K562 (cell line): ENCODE results near the gene SAMD8. TPM values are rescaled to one million over a fixed set of nuclear protein-coding genes. Genes with fewer than 3 reads are reported as not detected.
A peak's percentile ranks its signal among the peaks of the same experiment; 100 is the strongest.

Source experiments
- ATAC-seq: fragments of 200-7000 bp; cut with Tn5 transposase; 3 replicates; pipeline ENCODE4 v1.9.1; 2020; ENCODE audit warnings: moderate library complexity
- BruUV-seq: library from RNA; stranded (reverse); fragments of 400-500 nt; replicated peaks from 2 replicates; lab custom pipeline; 2021; lab: Mats Ljungman, UMichigan
- CTCF ChIA-PET: fragments of 300-600 bp; formaldehyde crosslinking; extraction: SDS; loops from one replicate; lab custom pipeline; 2021; ENCODE audit warnings: low intra/inter-chr PET ratio; lab: Yijun Ruan, JAX
- POLR2A ChIA-PET: fragments of 300-600, 350-650 bp; sonication (Branson Sonifier 250); formaldehyde crosslinking; extraction: SDS; loops from one replicate; lab custom pipeline; 2021; ENCODE audit warnings: antibody characterized with exemption, inconsistent platforms; lab: Yijun Ruan, JAX
- DNase-seq, 4 experiments: peaks; one replicate each; pipeline versions ENCODE4 v3.0.0 to v3.0.0-alpha.2; 2011 to 2018; ENCODE audit warnings: low spot score in 3 of 4, mixed read lengths in 3 of 4; ENCODE audit errors: extremely low read depth in 1 of 4
- FAIRE-seq: peaks from 2 replicates; lab custom pipeline; 2011; peaks lifted over from hg19 to GRCh38; lab: Jason Lieb, UNC
- H2AFZ ChIP-seq: 2 replicates; pipeline ENCODE4 v1.6.0; 2011; ENCODE audit warnings: low read depth, low read length, control low read depth, inconsistent platforms
- H3K27ac ChIP-seq: fragments of 200-600 bp; 3 replicates; pipeline ENCODE4 v1.8.0; 2011; ENCODE audit warnings: low read depth, mild to moderate bottlenecking, control low read depth, inconsistent platforms, low read length, moderate library complexity, mixed read lengths; ENCODE audit errors: extremely low read depth
- H3K27me3 ChIP-seq, 2 experiments: fragments of 300-600 bp in 1 of 2; 2 replicates in 1 of 2; 3 replicates in 1 of 2; pipeline versions ENCODE4 v1.6.0 to v1.8.0; 2011; ENCODE audit warnings: inconsistent platforms in 2 of 2, low read length in 2 of 2, mild to moderate bottlenecking in 1 of 2, mixed read lengths in 1 of 2, moderate library complexity in 1 of 2; ENCODE audit not compliant: control insufficient read depth in 2 of 2, insufficient read depth in 2 of 2
- H3K36me3 ChIP-seq: fragments of 300-600 bp; 3 replicates; pipeline ENCODE4 v1.8.0; 2011; ENCODE audit warnings: mild to moderate bottlenecking, low read length, inconsistent platforms; ENCODE audit not compliant: control insufficient read depth, insufficient read depth
- H3K4me1 ChIP-seq, 2 experiments: fragments of 200-600 bp in 1 of 2; replicated peaks in 1 of 2; 2 replicates in 1 of 2; 3 replicates in 1 of 2; pipeline versions ENCODE4 v1.5.1 to v1.8.0; 2011; ENCODE audit warnings: inconsistent platforms in 2 of 2, low read length in 2 of 2, mild to moderate bottlenecking in 1 of 2, mixed read lengths in 1 of 2, moderate library complexity in 1 of 2; ENCODE audit not compliant: control insufficient read depth in 2 of 2, insufficient read depth in 2 of 2
- H3K4me2 ChIP-seq: 2 replicates; pipeline ENCODE4 v1.6.1; 2011; ENCODE audit warnings: low read length, control low read depth, inconsistent platforms, mixed read lengths; ENCODE audit not compliant: insufficient read depth
- H3K4me3 ChIP-seq: fragments of 200-600 bp; sonication (generic), shearing (Covaris generic); 2 replicates; pipeline ENCODE4 v1.5.1; 2016; ENCODE audit warnings: control low read depth, inconsistent platforms
- H3K79me2 ChIP-seq: fragments of 200-600 bp; 3 replicates; pipeline ENCODE4 v1.8.0; 2011; ENCODE audit warnings: low read length, inconsistent platforms; ENCODE audit not compliant: control insufficient read depth, insufficient read depth
- H3K9ac ChIP-seq, 2 experiments: 2 replicates each; pipeline versions ENCODE4 v1.6.0 to v1.6.1; 2011; ENCODE audit warnings: low read depth in 2 of 2, low read length in 2 of 2, control low read depth in 1 of 2, inconsistent platforms in 1 of 2, mild to moderate bottlenecking in 1 of 2, mixed read lengths in 1 of 2; ENCODE audit not compliant: insufficient read depth in 1 of 2
- H3K9me1 ChIP-seq: one replicate; pipeline ENCODE4 v1.6.0; 2011; ENCODE audit warnings: inconsistent platforms, mild to moderate bottlenecking, low read length, moderate library complexity; ENCODE audit not compliant: control insufficient read depth, insufficient read depth
- H3K9me3 ChIP-seq: replicated peaks from 2 replicates; pipeline ENCODE4 v1.5.1; 2011; ENCODE audit warnings: low read depth, low read length, inconsistent platforms; ENCODE audit not compliant: control insufficient read depth, insufficient read depth
- H4K20me1 ChIP-seq: replicated peaks from 2 replicates; pipeline ENCODE4 v1.6.1; 2011; ENCODE audit warnings: low read length, inconsistent platforms, mixed read lengths; ENCODE audit not compliant: control insufficient read depth, insufficient read depth
- CREM ChIP-seq: IDR thresholded peaks from 2 replicates; pipeline ENCODE4 v1.6.1; 2014; ENCODE audit warnings: antibody characterized with exemption, low read depth
- CTBP1 ChIP-seq: fragments of 450-650 bp; IDR thresholded peaks from 2 replicates; pipeline ENCODE4 v1.6.1; 2016; ENCODE audit warnings: borderline replicate concordance
- GABPA ChIP-seq: fragments of 200-800 bp; sonication (Bioruptor generic); conservative IDR thresholded peaks from 2 replicates; pipeline ENCODE4 v1.6.1; 2016; ENCODE audit warnings: low read depth, missing genetic modification characterization, missing compliant biosample characterization
- ZBTB1 ChIP-seq: sonication (generic); formaldehyde crosslinking; IDR thresholded peaks from 2 replicates; pipeline ENCODE4 v1.8.1; 2023; ENCODE audit warnings: missing genetic modification reagents, low read depth, mild to moderate bottlenecking, borderline replicate concordance
- ZNF354B ChIP-seq: fragments of 250-450 bp; sonication (Bioruptor Pico); IDR thresholded peaks from 2 replicates; pipeline ENCODE4 v1.4.0; 2020
- ZNF766 ChIP-seq: fragments of 200-800 bp; sonication (Bioruptor generic); conservative IDR thresholded peaks from 2 replicates; pipeline ENCODE4 v1.6.1; 2016; ENCODE audit warnings: missing genetic modification characterization, missing compliant biosample characterization
- WGBS: fragments of 100-300 bp; shearing (Covaris generic); methylation state at CpG from one replicate; pipeline ENCODE4 v1.1.6; 2016; ENCODE audit warnings: low coverage, mixed read lengths; ENCODE audit not compliant: insufficient coverage; ENCODE audit errors: missing lambda C conversion rate; 5-methylcytosine and 5-hydroxymethylcytosine counted together
- in situ Hi-C: fragments of 300-500 bp; cut with MboI; formaldehyde crosslinking; loops from 4 replicates; pipeline ENCODE4 v1.15.0; 2018; ENCODE audit warnings: inconsistent platforms, mixed read lengths
- intact Hi-C: fragments of 100-400 bp; cut with micrococcal nuclease; formaldehyde crosslinking; loops from 2 replicates; pipeline ENCODE4 v1.14.2; 2022
- polyA plus RNA-seq, 8 experiments: library from polyadenylated mRNA; depleted of rRNA in 4 of 8; stranded (reverse) in 5 of 8; unstranded in 3 of 8; fragments of >200 nt; fragmentation: Nextera tagmentation in 2 of 8; fragmentation: Illumina TruSeq in 1 of 8; extraction: Ambion mirVana in 2 of 8; extraction: Trizol in 1 of 8; gene quantifications; 2 replicates each; pipeline versions ENCODE4 v1.2.1 to v1.2.3, GENCODE V29; 2011 to 2014; ENCODE audit warnings: inconsistent platforms in 1 of 8, missing spikeins in 1 of 8
- total RNA-seq, 7 experiments: library from RNA; depleted of rRNA in 6 of 7; stranded (reverse); fragments of >200 nt in 6 of 7; fragmentation: Illumina TruSeq in 2 of 7; extraction: Trizol in 2 of 7; gene quantifications; 2 replicates each; pipeline versions ENCODE4 v1.2.1 to v1.2.3, GENCODE V29; 2011 to 2021; ENCODE audit warnings: low replicate concordance in 1 of 7
- TF ChIP-seq, protein P1 (sequence below), 3 experiments: IDR thresholded peaks in 2 of 3; conservative IDR thresholded peaks in 1 of 3; 2 replicates each; pipeline ENCODE4 v1.5.1; 2011 to 2012; ENCODE audit warnings: low read length in 3 of 3, mild to moderate bottlenecking in 3 of 3, control low read depth in 2 of 3, improper control_type of control experiment in 1 of 3, inconsistent platforms in 1 of 3, low read depth in 1 of 3, mixed read lengths in 1 of 3, moderate library complexity in 1 of 3; ENCODE audit not compliant: insufficient read depth in 2 of 3
- TF ChIP-seq, protein P2 (sequence below), 2 experiments: fragments of 450-650 bp; formaldehyde crosslinking in 1 of 2; IDR thresholded peaks; 2 replicates each; pipeline versions ENCODE4 v1.4.0 to v1.6.1; 2014 to 2020; ENCODE audit warnings: mild to moderate bottlenecking in 2 of 2, borderline replicate concordance in 1 of 2, low read depth in 1 of 2
- TF ChIP-seq, protein P3 (sequence below): fragments of 250-450 bp; sonication (Bioruptor Pico); IDR thresholded peaks from 2 replicates; pipeline ENCODE4 v1.4.0; 2020; ENCODE audit warnings: mild to moderate bottlenecking

Gene SAMD8
- total and polyA plus RNA-seq, 9 of the 15 experiments (the other 6 are each of a cell fraction or from before 2014, with no cell fraction given), result 2.7 to 16.1 (median 6.2) TPM

DNA sequence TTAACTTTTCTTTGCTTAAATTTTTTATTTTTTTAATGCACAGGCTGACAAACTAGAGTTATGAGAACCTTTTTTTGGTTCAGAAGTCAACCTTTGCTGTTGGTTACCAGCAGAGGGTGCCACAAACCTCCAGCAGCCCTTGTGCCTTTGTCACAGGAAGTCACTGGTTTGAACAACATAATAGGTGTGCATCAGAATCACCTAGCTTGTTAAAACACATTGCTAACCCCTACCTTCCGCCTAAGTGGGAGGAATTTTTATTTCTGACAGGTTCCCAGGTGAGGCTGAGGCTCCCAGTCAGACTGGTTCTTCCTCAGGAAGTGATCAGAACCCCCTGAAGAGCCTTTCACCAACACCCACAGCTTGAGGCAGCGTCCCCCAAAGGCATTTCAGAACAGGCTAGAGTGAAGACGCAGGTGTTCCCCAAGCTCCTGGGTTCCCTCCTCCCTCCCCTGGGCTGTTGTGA is 76.5 kb downstream of the SAMD8 start:
- no peaks in the 10 kb centered on the region for H3K27me3 ChIP-seq
- no TSS peak for BruUV-seq
- H3K36me3 ChIP-seq, result no peaks in the 10 kb centered on the region
- no peaks in the 10 kb centered on the region for H4K20me1 ChIP-seq
- peaks cover 3% of the 10 kb centered on the region for H3K9me1 ChIP-seq
- no peak overlapping the region for H3K4me3 ChIP-seq
- H2AFZ ChIP-seq, result peak overlapping the region; percentile 70; the same call in 1 of the 2 replicates
- WGBS, result 79% methylated on average over 3 of the region's 3 CpGs
- H3K4me1 ChIP-seq, result peaks cover 6 to 23% of the 10 kb centered on the region in 2 experiments; a peak in 4 of 5 replicates
- no peak overlapping the region for H3K4me2 ChIP-seq
- in situ Hi-C loops (no loop called here), intact Hi-C loops (loop anchor here (1.0 to 5.0 kb wide), 4 partner anchors 23 to 76 kb away; partner anchors contain the start of gene SAMD8)
- DNase-seq (peak; percentile 46 to 85 (median 63)), ATAC-seq (peak; percentile 79), FAIRE-seq (peak; percentile 89)
- H3K9me3 ChIP-seq, result no peaks in the 10 kb centered on the region
- CTCF ChIA-PET, result interaction anchor here (1.1 to 4.9 kb wide), 3 partner anchors 23 to 47 kb away, joined by 3 to 45 read pairs (median 38); partner anchors contain the start of gene COMTD1
- no peak overlapping the region for H3K9ac ChIP-seq
- H3K79me2 ChIP-seq, result no peaks in the 10 kb centered on the region
- POLR2A ChIA-PET, result interaction anchor here (0.7 to 1.9 kb wide), 5 partner anchors 18 to 199 kb away, joined by 3 to 5 read pairs (median 4); no protein-coding TSS in a partner anchor
- H3K27ac ChIP-seq, result no peak overlapping the region
- TF ChIP-seq, protein P1, sequence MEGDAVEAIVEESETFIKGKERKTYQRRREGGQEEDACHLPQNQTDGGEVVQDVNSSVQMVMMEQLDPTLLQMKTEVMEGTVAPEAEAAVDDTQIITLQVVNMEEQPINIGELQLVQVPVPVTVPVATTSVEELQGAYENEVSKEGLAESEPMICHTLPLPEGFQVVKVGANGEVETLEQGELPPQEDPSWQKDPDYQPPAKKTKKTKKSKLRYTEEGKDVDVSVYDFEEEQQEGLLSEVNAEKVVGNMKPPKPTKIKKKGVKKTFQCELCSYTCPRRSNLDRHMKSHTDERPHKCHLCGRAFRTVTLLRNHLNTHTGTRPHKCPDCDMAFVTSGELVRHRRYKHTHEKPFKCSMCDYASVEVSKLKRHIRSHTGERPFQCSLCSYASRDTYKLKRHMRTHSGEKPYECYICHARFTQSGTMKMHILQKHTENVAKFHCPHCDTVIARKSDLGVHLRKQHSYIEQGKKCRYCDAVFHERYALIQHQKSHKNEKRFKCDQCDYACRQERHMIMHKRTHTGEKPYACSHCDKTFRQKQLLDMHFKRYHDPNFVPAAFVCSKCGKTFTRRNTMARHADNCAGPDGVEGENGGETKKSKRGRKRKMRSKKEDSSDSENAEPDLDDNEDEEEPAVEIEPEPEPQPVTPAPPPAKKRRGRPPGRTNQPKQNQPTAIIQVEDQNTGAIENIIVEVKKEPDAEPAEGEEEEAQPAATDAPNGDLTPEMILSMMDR (IDR thresholded peaks at IDR 0.05 in 2 of 3, conservative IDR thresholded peaks at IDR 0.05 in 1 of 3; ENCODE audit: insufficient read depth in 2 of 3, low read depth in 1 of 3, low read length in 3 of 3), result peak; percentile 86 to 97 (median 92)
- TF ChIP-seq CREM (peak; percentile 56), ZBTB1 (CRISPR knock-in tag) (0 out of 2 replicates have a peak, but pooled peaks have one; percentile 32), CTBP1 (peak; percentile 25; the same call in 1 of the 2 replicates), GABPA (tag) (peak; percentile 28; the same call in 1 of the 2 replicates), ZNF354B (CRISPR knock-in tag) (no peak), ZNF766 (CRISPR knock-in tag) (no peak)
- TF ChIP-seq, protein P2, sequence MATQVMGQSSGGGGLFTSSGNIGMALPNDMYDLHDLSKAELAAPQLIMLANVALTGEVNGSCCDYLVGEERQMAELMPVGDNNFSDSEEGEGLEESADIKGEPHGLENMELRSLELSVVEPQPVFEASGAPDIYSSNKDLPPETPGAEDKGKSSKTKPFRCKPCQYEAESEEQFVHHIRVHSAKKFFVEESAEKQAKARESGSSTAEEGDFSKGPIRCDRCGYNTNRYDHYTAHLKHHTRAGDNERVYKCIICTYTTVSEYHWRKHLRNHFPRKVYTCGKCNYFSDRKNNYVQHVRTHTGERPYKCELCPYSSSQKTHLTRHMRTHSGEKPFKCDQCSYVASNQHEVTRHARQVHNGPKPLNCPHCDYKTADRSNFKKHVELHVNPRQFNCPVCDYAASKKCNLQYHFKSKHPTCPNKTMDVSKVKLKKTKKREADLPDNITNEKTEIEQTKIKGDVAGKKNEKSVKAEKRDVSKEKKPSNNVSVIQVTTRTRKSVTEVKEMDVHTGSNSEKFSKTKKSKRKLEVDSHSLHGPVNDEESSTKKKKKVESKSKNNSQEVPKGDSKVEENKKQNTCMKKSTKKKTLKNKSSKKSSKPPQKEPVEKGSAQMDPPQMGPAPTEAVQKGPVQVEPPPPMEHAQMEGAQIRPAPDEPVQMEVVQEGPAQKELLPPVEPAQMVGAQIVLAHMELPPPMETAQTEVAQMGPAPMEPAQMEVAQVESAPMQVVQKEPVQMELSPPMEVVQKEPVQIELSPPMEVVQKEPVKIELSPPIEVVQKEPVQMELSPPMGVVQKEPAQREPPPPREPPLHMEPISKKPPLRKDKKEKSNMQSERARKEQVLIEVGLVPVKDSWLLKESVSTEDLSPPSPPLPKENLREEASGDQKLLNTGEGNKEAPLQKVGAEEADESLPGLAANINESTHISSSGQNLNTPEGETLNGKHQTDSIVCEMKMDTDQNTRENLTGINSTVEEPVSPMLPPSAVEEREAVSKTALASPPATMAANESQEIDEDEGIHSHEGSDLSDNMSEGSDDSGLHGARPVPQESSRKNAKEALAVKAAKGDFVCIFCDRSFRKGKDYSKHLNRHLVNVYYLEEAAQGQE (IDR thresholded peaks at IDR 0.05; ENCODE audit: borderline replicate concordance), result peak; percentile 79
- TF ChIP-seq, protein P2 (CRISPR knock-in tag; IDR thresholded peaks at IDR 0.05; ENCODE audit: low read depth), result no peak
- TF ChIP-seq, protein P3, sequence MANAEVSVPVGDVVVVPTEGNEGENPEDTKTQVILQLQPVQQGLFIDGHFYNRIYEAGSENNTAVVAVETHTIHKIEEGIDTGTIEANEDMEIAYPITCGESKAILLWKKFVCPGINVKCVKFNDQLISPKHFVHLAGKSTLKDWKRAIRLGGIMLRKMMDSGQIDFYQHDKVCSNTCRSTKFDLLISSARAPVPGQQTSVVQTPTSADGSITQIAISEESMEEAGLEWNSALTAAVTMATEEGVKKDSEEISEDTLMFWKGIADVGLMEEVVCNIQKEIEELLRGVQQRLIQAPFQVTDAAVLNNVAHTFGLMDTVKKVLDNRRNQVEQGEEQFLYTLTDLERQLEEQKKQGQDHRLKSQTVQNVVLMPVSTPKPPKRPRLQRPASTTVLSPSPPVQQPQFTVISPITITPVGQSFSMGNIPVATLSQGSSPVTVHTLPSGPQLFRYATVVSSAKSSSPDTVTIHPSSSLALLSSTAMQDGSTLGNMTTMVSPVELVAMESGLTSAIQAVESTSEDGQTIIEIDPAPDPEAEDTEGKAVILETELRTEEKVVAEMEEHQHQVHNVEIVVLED (CRISPR knock-in tag), result no peak
